GM21786 (cell line): ENCODE measurements around the gene KCNN1.
"Not testable (repeated sequence)": the region's sequence is repeated elsewhere in the genome, so short reads cannot be mapped to it uniquely, and the experiment has no call there.

Source experiments
- ATAC-seq: cut with Tn5 transposase; IDR thresholded peaks from one replicate; pipeline ENCODE4 v1.9.1; 2021; ENCODE audit not compliant: unreplicated experiment

KCNN1 gene

DNA sequence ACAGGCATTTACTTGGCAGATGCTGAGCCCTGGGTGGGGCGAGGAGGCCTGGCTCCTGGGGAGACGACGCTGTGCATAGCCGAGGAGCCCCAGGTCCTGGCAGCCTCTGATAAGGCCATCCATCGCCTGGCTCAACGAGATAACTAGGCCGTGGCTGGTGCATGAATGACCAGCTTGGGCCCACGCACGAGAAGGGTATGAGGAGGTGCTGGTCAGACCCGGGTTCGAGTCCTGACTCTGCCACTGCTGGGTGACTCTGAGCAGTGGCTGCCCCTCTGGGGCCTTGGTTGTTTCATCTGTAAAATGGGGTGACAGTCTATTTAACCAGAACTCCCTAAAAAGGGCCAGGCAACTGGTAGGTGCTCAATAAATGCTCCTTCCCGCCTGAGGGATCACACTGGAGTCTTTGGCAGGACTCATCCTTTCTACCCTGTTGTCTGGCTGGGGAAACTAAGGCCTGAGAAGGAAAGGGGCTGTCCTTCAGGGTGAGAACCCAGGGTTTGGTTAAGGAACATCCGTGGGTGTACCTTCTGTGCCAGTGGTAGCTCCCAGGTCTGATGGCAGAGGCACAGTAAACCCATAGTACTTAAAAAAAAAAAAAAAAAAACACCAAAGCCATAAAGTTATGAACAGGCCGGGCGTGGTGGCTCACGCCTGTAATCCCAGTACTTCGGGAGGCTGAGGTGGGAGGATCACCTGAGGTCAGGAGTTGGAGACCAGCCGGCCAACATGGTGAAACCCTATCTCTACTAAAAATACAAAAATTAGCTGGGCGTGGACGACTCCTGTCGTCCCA is 33.0 kb downstream of the KCNN1 start:
- no peak for ATAC-seq

DNA sequence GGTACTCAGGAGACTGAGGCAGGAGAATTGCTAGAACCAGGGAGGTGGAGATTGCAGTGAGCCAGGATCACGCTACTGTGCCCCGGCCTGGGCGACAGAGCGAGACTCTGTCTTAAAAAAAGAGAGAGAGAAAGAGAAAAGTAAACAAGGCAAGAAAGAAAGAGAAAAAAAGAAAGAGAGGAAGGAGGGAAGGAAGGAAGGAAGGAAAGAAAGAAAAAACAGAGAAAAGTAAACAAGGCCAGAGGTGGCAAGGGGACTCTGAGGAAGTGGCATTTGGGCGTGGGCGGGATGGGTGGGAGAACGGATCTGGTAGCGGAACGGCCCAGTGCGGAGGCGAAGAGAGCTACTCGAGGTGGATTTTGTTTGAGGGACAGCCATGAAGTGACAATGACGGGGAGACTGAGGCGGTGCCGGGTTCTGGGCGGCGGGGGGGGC is 33.6 kb downstream of the KCNN1 start:
- no peak for ATAC-seq

DNA sequence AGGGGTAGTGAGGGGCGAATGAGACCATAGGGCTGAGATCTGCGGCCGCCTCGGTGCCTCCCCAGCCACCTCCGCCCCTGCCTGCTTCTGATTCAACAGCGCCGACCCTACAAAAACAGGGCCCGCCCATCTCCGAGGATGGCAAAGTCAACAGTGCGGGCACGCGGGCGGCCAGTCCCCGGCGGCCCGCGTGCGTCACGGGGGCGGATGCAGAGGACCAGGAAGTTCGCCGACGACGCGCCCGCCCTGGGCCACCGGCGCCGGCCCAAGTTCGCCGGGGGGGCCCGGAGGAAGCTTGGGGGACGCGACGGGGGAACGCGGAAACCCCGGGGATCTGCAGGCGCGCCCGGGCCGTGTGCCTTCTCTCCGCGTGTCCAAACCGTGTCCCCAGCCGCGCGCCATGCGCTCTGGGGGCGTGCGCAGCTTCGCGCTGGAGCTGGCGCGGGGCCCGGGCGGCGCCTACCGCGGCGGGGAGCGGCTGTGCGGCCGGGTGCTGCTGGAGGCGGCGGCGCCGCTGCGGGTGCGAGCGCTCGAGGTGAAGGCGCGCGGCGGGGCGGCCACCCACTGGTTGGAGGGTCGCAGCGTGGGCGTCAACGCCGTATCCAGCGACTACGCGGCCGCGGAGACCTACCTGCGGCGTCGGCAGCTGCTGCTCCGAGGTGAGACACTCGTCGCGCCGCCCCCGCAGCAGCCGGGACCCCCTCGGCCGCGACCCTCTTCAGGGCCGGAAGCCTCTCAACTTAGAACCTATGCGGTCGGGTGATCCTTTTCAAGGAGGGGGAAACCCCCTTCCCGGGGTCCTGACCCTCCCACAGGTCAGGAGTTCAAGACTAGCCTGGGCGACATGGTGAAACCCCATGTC is 34.2 kb downstream of the KCNN1 start:
- peak; percentile 60 for ATAC-seq

DNA sequence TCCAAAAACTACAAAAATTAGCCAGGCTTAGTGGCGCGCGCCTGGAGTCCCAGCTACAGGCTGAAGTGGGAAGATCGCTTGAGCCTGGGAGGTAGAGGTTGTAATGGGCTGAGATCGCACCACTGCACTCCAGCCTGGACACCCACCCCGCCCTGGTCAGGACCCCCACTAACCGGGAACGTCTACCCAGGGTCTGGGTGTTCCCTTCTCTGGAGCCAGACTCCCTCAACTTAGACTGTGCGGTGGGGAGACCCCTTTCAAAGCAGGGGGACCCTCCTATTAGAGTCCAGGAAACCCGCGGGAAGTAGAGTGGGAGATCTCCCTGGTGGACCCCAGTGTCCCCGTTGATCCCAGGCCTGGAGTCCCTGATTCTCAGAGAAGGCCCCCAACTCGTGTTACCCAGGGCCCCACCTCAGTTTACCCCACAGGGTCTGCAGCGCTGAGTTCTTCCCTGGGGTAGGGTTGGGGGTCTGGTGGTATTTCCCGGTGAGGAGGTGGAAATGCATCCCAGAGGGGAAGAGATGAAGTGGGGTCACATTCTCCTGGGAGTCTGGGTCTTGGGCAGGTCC is 35.0 kb downstream of the KCNN1 start:
- no peak for ATAC-seq

DNA sequence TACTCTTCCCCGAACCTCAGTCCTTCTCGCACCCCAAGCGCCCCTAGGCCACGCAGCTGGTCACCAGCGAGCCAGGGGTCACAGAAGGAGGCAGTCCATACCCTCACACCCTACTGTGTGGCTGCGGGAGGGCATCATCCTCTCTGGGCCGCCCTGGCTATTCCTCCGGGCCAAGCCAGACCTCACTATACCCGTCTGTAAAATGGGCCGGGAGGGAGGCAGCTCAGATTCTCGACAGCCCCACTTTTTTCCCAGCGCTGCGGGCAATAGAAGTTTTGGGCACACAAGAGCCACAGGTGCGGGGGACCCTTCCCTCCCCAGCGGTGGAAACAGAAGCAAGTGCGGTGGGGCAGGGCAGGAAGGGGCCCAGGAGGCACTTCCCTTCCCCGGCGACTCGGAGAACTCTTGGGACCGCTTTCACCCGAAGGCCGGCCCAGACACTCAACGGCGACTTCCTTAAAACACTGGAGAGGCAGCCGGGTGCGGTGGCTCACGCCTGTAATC is 35.5 kb downstream of the KCNN1 start:
- ATAC-seq: no peak

DNA sequence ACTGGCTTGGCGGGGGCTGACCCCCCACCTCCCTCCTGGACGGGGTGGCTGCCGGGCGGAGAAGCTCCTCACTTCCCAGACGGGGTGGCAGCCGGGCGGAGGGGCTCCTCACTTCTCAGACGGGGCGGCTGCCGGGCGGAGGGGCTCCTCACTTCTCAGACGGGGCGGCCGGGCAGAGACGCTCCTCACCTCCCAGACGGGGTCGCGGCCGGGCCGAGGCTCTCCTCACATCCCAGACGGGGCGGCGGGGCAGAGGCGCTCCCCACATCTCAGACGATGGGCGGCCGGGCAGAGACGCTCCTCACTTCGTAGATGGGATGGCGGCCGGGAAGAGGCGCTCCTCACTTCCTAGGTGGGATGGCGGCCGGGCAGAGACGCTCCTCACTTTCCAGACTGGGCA is 38.8 kb downstream of the KCNN1 start:
- ATAC-seq: not testable (repeated sequence)

DNA sequence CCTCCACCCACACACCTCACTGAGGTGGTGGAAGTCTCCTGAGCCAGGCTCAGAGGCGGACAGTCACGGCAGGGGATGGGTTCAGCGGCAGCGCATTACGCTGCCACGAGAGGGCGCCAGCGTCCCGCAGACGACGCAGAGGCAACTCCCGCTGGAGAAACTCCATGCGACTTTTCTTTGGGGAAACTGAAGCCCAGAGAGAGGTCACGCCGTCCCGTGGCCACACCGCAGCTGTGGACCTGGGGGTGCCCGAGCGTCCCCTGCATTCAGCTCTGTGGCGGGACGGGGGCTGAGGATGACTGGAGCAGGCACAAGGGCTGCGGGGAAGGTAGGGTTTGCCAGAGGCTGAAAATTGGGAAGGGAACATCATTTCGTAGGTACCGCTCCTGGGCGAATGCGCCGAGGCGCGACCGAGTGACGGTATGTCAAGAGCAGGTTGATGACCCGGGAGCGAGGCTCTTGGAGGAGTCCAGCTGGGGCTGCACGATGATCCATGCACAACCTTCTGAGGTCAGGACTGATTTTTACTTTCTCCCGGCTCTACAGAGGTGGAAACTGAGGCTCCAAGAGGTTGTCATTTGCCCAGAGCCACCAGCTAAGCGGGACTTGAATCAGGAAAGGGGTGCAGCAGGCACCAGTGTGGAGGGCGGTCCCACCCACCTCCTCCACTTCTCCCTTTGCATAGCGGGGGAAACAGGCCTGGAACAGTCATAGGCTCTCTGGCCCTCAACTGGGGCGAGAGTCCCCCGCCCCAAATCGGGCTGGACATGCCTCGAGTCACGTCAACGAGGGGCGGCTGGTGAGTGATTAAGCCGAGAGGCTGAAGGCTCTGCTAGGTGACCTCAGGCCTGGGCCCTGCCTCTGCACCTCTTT is 40.4 kb downstream of the KCNN1 start:
- peak; percentile 54 for ATAC-seq

DNA sequence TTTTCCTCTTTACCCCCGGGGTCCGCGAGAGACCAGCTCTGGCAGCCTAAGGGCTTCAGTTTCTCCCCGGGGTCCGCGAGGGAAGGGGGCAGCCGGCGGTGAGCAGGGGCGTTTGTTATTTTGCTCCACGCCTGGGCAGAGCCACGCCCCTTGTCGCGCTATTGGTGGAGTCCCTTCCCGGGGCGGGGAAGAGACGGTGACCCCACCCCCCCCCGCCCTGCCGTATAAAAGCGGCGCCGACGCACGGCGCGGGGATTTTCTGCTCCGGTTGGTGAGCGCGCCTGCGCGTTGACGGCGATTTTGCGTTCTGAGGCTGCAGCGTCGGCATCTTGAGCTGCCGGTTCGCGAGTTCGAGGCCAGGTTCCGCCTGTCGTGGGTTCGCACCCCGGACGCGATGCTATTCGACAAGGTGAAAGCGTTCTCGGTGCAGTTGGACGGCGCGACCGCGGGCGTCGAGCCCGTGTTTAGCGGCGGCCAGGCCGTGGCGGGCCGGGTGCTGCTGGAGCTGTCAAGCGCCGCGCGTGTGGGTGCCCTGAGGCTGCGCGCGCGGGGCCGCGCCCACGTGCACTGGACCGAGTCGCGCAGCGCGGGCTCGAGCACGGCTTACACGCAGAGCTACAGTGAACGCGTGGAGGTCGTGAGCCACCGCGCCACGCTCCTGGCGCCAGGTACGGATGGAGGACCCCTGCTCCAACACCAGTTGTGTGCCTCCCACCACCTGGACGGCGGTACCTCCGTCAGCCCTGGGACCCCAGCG is 41.2 kb downstream of the KCNN1 start, which contains the start of gene ARRDC2:
Gene ARRDC2, plus strand, starts transcription at position 254 of the 757 bp plus-strand sequence. Its CDS starts 141 bp downstream, at position 395.
- peak; percentile 60 for ATAC-seq

DNA sequence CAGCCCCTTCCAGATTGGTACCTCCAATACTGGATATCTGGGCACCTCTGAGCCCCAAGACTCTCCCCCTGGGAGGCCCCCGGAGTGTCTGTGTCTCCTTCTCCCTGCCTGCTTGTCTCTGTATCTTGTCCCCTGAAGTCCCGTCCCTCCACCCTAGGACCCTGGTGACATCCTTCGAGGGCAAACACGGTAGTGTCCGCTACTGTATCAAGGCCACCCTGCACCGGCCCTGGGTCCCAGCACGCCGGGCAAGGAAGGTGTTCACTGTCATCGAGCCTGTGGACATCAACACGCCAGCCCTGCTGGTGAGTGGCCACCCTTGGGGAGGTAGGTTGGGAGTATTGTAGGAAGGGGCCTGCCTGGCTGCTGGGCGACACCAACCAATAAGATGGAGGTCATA is 41.9 kb downstream of the KCNN1 start:
- ATAC-seq: no peak

DNA sequence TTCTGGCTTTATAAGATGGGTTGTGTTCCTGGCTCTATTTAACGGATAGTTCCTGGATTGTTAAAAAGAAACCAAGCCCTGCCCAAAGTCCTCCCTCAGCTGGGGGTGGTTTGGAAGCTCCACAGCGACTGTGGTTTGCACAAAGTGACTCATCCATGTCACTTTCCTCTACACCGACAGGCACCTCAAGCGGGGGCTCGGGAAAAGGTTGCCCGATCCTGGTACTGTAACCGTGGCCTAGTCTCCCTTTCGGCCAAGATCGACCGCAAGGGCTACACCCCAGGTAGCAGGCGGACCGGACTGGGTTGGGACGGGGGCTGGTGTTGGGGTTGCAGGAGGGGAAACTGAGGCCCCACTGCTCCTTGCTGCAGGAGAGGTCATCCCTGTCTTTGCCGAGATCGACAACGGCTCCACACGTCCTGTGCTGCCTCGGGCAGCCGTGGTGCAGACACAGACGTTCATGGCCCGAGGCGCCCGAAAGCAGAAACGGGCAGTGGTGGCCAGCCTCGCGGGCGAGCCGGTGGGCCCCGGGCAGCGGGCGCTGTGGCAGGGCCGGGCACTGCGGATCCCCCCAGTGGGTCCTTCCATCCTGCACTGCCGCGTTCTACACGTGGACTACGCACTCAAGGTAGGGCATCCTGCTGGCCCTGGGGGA is 42.6 kb downstream of the KCNN1 start:
- ATAC-seq: no peak

DNA sequence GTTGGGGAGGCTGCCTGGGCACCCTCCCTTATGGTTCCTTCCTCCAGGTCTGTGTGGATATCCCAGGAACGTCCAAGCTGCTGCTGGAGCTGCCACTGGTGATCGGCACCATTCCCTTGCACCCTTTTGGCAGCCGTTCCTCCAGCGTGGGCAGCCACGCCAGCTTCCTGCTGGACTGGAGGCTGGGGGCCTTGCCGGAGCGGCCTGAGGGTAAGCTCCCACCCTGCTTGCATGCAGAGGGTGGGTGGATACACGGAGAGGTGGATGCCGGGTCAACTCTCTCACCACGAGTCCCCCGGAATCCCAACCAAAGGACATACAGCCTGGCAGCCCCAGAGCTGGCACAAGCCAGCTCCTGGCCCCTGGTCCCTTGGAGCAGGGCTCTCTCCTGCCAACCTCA is 43.2 kb downstream of the KCNN1 start:
- ATAC-seq: no peak

DNA sequence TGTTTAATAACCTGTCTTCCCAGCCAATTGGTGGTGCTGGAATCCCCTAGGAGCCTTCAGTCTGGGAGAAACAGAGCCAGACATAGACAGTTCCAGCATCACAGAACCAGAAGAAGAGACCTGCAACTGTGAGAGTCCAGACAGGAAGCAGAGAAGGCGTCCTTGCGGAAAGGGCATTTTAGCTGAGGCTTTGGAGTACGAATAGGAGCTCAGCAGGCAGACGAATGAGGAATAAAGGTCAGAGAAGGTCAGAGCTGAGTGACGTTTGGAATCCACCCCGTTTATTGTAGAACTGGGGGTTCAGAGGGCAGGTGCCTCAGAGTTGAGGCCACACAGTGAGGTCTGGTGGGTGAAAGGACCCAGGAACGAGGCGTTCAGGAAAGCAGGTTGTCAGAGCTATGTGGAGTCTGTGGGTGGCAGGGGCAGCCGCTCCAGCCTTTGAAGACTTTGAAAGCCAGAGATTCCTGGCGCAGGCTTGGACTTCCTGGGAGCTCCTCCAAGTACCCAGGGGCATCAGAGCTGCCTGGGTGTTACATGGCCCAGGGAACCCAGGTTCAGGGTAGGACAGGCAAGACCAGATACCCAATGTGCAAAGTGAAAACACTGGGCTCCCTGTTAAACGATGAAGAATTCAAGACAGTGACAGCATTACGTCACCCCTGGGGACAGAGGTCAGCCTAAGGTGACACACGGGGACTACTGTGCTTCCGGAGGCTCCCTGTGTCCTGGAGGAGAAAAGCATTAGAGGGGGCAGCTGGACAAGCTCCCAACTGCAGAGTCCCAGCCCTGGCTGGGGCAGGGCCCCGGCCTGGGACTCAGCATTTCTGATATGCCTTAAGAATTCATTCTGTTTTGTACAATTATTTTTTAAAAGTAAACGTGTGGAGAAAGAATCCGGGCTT is 46.6 kb downstream of the KCNN1 start:
- no peak for ATAC-seq

DNA sequence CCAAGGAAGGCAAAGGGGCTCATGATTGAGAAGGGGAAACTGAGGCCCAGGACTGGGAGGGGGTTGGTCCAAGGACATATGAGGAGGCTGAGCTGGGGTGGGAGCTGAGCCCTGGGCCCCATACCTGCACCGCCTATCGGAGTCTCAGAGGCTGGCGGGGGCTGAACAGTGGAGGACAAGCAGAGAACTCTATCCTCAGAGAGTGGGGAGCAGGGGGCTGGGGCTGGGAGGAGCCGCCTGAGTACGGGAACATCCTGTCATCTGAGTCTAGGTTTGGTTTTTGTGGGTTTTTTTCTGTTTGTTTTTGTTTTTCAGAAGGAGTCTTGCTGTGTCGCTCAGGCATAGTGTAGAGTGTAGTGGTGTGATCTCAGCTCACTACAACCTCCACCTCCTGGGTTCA is 47.3 kb downstream of the KCNN1 start:
- no peak for ATAC-seq

DNA sequence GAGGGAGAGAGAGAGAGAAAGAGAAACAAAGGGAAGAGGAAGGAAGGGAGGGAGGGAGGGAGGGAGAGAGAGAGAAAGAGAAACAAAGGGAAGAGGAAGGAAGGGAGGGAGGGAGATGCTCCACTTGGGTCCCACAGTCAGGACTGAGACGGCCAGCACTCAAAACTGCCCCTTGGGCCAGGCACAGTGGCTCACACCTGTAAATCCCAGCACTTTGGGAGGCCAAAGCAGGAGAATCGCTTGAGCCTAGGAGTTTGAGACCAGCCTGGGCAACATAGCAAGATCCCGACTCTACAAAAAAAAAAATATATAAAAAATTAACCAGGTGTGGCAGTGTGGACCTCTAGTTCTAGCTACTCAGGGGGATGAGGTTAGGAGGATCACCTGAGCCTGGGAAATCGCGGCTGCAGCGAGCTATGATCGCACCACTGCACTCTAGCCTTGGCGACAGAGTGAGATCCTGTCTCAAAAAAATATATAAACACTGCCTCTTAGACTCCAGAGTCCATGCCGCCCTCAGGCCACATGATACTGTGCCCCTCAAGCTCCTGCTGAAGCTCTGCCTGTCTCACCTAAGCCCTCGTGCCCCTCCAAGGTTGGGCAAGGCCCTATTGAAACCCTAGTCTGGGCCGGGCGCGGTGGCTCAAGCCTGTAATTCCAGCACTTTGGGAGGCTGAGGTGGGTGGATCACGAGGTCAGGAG is 49.5 kb downstream of the KCNN1 start:
- ATAC-seq: no peak

DNA sequence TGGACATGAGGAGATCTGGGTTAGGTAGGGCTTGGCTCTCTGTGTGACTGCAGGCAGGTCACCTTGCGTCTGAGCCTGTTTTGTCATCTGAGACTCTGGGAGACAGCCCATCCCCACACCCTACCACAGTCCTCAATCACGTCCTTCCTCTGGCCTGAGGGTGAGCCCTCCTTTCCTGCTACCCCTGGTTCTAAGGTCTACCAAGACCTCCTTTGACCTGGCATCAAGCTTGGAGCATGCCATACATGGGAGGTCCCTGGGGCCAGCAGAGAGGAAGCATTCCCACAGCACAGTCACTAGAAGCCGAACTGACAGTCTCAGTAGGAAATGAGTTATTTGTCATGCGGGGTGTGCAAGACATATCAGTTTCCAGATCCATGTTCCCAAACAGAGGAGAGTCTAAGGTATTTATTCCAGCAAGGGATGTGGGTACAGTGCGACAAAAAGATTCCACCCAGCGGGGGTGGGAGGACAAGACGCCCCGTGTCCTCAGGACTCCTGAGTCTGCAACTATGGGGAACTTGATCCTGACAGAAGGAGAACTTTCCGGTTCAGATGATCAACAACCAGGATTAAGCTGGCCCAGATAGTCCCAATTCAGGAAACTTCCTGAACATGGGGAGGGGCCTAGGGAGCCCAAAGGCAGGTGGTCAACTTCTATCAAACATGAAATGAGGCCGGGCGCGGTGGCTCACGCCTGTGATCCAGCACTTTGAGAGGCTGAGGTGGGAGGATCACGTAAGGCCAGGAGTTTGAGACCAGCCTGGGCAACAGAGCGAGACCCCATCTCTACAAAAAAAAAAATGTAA is 50.6 kb downstream of the KCNN1 start:
- no peak for ATAC-seq

DNA sequence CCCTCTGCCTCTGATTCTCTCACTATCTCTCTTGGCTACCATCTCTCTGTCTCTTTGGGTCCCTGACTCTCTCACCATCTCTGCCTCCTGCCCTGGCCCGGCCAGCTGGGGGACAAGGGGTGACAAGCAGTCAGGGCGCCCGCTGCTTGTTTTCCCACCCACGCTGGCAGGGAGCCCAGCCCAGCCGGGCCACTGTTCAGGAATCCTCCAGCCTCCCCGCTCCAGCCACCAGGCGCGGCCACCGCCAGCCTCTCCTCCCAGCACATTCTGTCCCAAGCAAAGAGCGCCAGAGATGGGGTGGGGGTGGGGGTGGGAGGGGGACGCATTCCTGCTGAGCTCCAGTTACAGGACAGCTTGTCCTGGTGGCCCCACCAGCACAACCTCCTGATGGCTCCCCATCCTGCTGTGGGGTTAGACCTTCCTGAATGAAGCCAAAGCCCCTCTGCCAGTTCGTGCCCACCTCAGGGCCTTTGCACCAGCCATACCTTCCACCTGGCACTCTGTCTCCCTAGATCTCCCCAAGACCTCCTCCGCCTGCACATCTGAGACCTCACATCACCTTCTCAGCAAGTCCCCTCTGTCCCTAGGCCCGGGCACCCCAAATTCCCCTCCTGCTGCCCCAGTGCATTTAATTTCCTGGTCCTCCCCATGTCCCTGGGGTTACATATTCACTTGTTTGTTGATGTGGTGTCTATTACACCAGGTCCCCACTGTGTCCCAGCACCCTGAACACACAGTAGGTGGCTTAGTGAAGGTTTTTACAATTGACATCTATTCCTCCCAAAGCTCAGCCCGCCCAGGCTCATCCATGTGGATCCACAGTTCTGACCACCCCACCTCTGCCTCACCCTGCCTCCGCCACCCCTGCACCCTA is 53.5 kb downstream of the KCNN1 start:
- ATAC-seq: no peak
